Stimulated activated CD8-positive, alpha-beta memory T cell treated with anti-CD3 and anti-CD28 coated beads, Interleukin-7, amount 100 ng/mL, for 48 hours (primary cell): ENCODE data around the gene LILRB2.
"Not testable (repeated sequence)": the region's sequence is repeated elsewhere in the genome, so short reads cannot be mapped to it uniquely, and the experiment has no call there.

Source experiments
- DNase-seq, 2 donors: peaks; one replicate each; pipeline ENCODE4 v3.0.0-alpha.2; 2020; ENCODE audit warnings: low read depth in 1 of 2; ENCODE audit errors: extremely low read depth in 1 of 2

Gene LILRB2

GRCh38 chr19:54275951-54276350 lies 5.0 kb downstream of the LILRB2 start:
- no peak for DNase-seq

- not testable (repeated sequence) for DNase-seq
These were observed 6.4 kb downstream of the LILRB2 start for GRCh38 chr19:54274516-54274915.

GRCh38 chr19:54273821-54274220 lies 7.1 kb downstream of the LILRB2 start:
- DNase-seq, result no peak

- not testable (repeated sequence) for DNase-seq
These were observed 8.7 kb downstream of the LILRB2 start for GRCh38 chr19:54272181-54272580.

- not testable (repeated sequence) for DNase-seq
These were observed 9.3 kb downstream of the LILRB2 start for GRCh38 chr19:54271587-54271986.

- DNase-seq, result no peak
These were observed 9.8 kb downstream of the LILRB2 start for GRCh38 chr19:54271106-54271505.

- no peak for DNase-seq
These were observed 12.0 kb downstream of the LILRB2 start for GRCh38 chr19:54268936-54269335.

GRCh38 chr19:54266133-54266532 lies 14.8 kb downstream of the LILRB2 start:
- peak; percentile 28 to 64 for DNase-seq

- DNase-seq, result no peak
These were observed 18.4 kb downstream of the LILRB2 start for GRCh38 chr19:54262470-54262869.

GRCh38 chr19:54262066-54262465 lies 18.8 kb downstream of the LILRB2 start:
- DNase-seq, result no peak

GRCh38 chr19:54257116-54257480 lies 23.8 kb downstream of the LILRB2 start, which contains the start of gene LILRB5:
Gene LILRB5 (minus strand): TSS chr19:54257273. CDS start chr19:54257193, 80 bp downstream.
- no peak for DNase-seq

- no peak for DNase-seq
These were observed 24.4 kb downstream of the LILRB2 start for GRCh38 chr19:54256250-54257115.

GRCh38 chr19:54255105-54255775 lies 25.7 kb downstream of the LILRB2 start:
- no peak for DNase-seq

GRCh38 chr19:54254195-54254906 lies 26.6 kb downstream of the LILRB2 start:
- DNase-seq, result no peak

GRCh38 chr19:54253331-54254194 lies 27.3 kb downstream of the LILRB2 start:
- DNase-seq, result no peak

GRCh38 chr19:54252845-54253244 lies 28.1 kb downstream of the LILRB2 start:
- DNase-seq, result no peak

GRCh38 chr19:54252243-54252642 lies 28.7 kb downstream of the LILRB2 start:
- no peak for DNase-seq

GRCh38 chr19:54248016-54248601 lies 32.8 kb downstream of the LILRB2 start:
- DNase-seq, result peak; percentile 45 to 72

- no peak for DNase-seq
These were observed 33.6 kb downstream of the LILRB2 start for GRCh38 chr19:54247106-54247930.
